Subcutaneous abdominal adipose tissue (tissue), 5 donors: Measurements from ENCODE around the gene ZCCHC14.

Source experiments
- H3K27ac ChIP-seq: one replicate; pipeline ENCODE4 v1.7.0; 2013; ENCODE audit warnings: low read depth, mild to moderate bottlenecking, inconsistent platforms, low read length, moderate library complexity
- H3K27me3 ChIP-seq, 5 donors: one replicate each; pipeline ENCODE4 v1.7.0; 2013; ENCODE audit warnings: low read length in 5 of 5, inconsistent platforms in 1 of 5; ENCODE audit not compliant: control insufficient read depth in 5 of 5, insufficient read depth in 4 of 5
- H3K36me3 ChIP-seq, 5 donors: one replicate each; pipeline ENCODE4 v1.7.0; 2013; ENCODE audit warnings: low read length in 5 of 5; ENCODE audit not compliant: control insufficient read depth in 5 of 5, insufficient read depth in 5 of 5
- H3K4me1 ChIP-seq, 5 donors: one replicate each; pipeline ENCODE4 v1.7.0; 2013; ENCODE audit warnings: low read length in 5 of 5, mild to moderate bottlenecking in 3 of 5, moderate library complexity in 1 of 5; ENCODE audit not compliant: control insufficient read depth in 5 of 5, insufficient read depth in 5 of 5
- H3K4me3 ChIP-seq, 5 donors: one replicate each; pipeline ENCODE4 v1.7.0; 2013; ENCODE audit warnings: low read length in 5 of 5, low read depth in 1 of 5
- H3K9ac ChIP-seq, 5 donors: one replicate each; pipeline ENCODE4 v1.7.0; 2013; ENCODE audit warnings: low read length in 5 of 5, mild to moderate bottlenecking in 4 of 5, moderate library complexity in 3 of 5
- H3K9me3 ChIP-seq, 5 donors: one replicate each; pipeline ENCODE4 v1.7.0; 2013; ENCODE audit warnings: low read length in 5 of 5; ENCODE audit not compliant: control insufficient read depth in 5 of 5
- donor health status: healthy.
- donor health status: healthy.
- donor health status: healthy.
- donor health status: healthy.
- donor health status: healthy.

The ZCCHC14 gene

DNA sequence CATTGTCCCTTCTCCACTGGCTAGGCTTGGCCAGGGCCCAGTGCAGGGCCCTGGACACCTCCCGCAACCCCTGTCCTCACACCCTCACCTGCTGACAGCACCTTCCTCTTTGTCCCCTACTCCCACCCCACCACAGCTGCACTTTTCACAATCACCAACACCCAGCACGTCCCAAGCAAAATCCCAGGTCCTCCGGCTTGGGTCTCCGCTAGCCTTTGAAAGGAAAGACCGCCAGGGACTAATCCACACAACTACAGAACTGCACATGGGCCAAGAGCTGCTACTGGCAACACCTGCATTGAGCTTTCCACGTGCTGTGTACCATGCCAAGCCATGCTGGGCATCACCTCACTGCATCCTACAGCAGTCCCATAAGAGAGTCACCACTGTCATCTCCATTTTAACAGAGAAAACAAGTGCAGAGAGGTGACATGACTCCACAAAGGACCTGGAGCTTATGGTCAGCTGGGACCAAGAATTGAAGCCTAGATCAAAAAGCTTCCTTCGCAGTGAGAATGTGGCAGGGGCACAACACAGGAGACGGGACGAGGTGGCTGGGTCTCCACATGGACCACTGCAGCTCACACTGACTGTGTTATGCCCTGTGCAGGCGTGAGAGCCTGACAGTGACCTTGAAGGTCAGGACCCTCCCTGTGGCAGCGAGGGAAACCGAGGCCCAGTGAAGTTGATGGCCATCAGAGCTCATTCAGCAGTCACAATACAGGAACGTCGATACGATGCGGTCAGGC lies 131.8 kb downstream of the ZCCHC14 start:
- Histone ChIP-seq H3K4me3 (no peak overlapping the region), H3K9me3 (no peaks in the 10 kb centered on the region), H3K27me3 (no peaks in the 10 kb centered on the region), H3K27ac (no peak overlapping the region), H3K4me1 (peaks cover 0 to 15% (median 4%) of the 10 kb centered on the region in 5 donors), H3K9ac (no peak overlapping the region), H3K36me3 (peaks cover 0 to 68% (median 59%) of the 10 kb centered on the region in 5 donors)

- H3K9me3 ChIP-seq, result no peaks in the 10 kb centered on the region
- no peaks in the 10 kb centered on the region for H3K27me3 ChIP-seq
- peaks cover 0 to 66% (median 59%) of the 10 kb centered on the region in 5 donors for H3K36me3 ChIP-seq
- no peak overlapping the region for H3K4me3 ChIP-seq
- H3K27ac ChIP-seq, result no peak overlapping the region
- H3K9ac ChIP-seq, result no peak overlapping the region
- peaks cover 0 to 9% (median 3%) of the 10 kb centered on the region in 5 donors for H3K4me1 ChIP-seq
These were observed 133.7 kb downstream of the ZCCHC14 start for GRCh38 chr16:87359121-87359520.

- H3K36me3 ChIP-seq, result peaks cover 0 to 66% (median 57%) of the 10 kb centered on the region in 5 donors
- H3K4me1 ChIP-seq, result peaks cover 0 to 5% (median 0%) of the 10 kb centered on the region in 5 donors
- no peaks in the 10 kb centered on the region for H3K27me3 ChIP-seq
- H3K9me3 ChIP-seq, result no peaks in the 10 kb centered on the region
- H3K4me3 ChIP-seq, result no peak overlapping the region
- H3K27ac ChIP-seq, result no peak overlapping the region
- no peak overlapping the region for H3K9ac ChIP-seq
These were observed 134.1 kb downstream of the ZCCHC14 start for GRCh38 chr16:87358696-87359095.

- peaks cover 0 to under 1% (median 0%) of the 10 kb centered on the region in 5 donors for H3K4me1 ChIP-seq
- H3K36me3 ChIP-seq, result peaks cover 0 to 71% (median 59%) of the 10 kb centered on the region in 5 donors
- H3K27ac ChIP-seq, result no peak overlapping the region
- H3K9me3 ChIP-seq, result no peaks in the 10 kb centered on the region
- no peaks in the 10 kb centered on the region for H3K27me3 ChIP-seq
- no peak overlapping the region for H3K4me3 ChIP-seq
- H3K9ac ChIP-seq, result no peak overlapping the region
These were observed 134.6 kb downstream of the ZCCHC14 start for GRCh38 chr16:87358250-87358649.

DNA sequence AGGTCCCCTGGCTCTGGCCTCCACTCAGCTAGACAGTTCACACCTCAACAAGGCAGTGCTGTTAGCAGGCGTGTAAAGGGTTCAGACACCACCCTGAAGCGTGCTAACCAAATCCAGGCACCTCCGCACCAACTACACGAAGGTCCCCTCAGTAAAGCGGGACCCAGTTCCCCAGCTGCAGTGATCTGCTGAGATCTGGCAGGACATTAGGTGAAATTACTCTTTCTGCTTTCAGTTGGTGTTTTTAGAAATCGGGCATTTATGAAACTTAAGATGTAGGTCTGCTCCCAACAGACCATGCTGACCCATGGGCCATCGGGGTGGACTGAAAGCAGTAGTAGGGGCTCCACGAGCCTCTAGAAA lies 136.4 kb downstream of the ZCCHC14 start:
- H3K27ac ChIP-seq, result no peak overlapping the region
- H3K4me1 ChIP-seq, result peaks cover 0 to under 1% (median 0%) of the 10 kb centered on the region in 5 donors
- no peaks in the 10 kb centered on the region for H3K9me3 ChIP-seq
- H3K9ac ChIP-seq, result no peak overlapping the region
- peaks cover 0 to 67% (median 60%) of the 10 kb centered on the region in 5 donors for H3K36me3 ChIP-seq
- no peaks in the 10 kb centered on the region for H3K27me3 ChIP-seq
- H3K4me3 ChIP-seq, result no peak overlapping the region
